ACHN (cell line): Measurements from ENCODE around the gene APBB3.
A peak's percentile ranks its signal among the peaks of the same experiment; 100 is the strongest.

Experiments
- DNase-seq: peaks from one replicate; pipeline ENCODE4 v3.0.0-alpha.2; 2015
- in situ Hi-C: cut with HindIII; loops from 2 replicates; pipeline ENCODE4 v1.10.0; 2017; ENCODE audit warnings: low sequenced_read_pairs, low pct_ligation_motif_present, low pct_unique_long_range_greater_than_20kb

The APBB3 gene

DNA sequence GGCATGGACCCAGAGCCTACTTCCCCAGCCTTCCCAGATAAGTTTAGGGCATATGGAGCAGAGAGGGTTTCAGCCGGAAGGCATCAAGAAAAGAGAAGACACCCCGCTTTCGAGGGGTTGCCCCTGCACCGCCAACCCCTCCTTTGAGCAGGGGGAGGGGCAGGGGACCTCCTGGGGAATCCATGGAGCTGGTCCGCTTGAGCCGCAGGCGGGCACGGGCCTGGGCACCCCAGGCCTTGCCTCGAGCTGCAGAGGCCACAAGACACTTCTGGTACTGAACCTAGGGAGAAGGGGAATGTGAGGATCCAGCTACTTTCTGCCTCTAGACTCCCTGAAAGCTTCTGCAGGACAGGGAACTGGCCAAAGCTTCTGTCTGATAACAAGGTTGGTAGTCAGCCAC is 5.9 kb downstream of the APBB3 start:
- in situ Hi-C loops, result no loop called here
- DNase-seq, result no peak

GRCh38 chr5:140557965-140558364 is 6.4 kb downstream of the APBB3 start:
- in situ Hi-C loops, result no loop called here
- no peak for DNase-seq

DNA sequence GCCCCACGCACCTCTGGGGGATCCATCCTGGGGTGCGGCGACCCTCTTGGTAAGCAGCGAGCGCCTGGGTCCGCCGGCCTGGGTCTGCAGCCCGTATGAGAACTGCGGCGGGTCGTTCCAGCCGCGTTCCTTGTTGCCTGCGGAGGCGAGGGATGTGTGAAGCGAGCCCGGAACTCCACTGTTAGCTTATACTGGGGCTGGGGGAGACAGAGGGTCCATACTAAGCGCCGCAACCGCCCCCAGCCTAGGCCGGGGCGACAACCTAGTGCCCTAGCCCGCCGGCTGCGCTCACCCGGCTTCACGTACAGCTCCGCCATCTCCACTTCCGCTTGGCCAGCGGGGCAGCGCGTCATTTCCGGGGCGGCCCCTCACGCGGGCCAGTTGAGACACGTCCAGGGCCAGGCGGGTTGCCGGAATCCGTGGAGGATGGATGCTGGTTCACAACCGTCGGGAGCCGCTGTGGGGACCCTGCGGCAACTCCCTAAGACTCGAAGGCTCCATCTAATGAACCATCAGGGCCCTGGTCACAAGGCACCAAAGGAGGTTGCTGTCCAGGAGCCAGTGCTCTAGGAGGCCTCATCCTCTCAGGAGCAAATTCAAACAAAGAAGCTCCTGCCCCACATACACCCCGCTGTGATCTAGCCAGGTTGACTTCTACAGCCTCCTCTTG is 7.1 kb downstream of the APBB3 start, which contains the start of gene SRA1:
Gene SRA1, minus strand, starts transcription at position 338 of the 670 bp plus-strand sequence. Its CDS starts 21 bp downstream, at position 317.
- peak; percentile 88 for DNase-seq
- in situ Hi-C loops, result no loop called here

- in situ Hi-C loops, result no loop called here
- no peak for DNase-seq
Observed at GRCh38 chr5:140556438-140556837, 8.0 kb downstream of the APBB3 start.

GRCh38 chr5:140555747-140556312 is 8.6 kb downstream of the APBB3 start:
- in situ Hi-C loops, result no loop called here
- DNase-seq, result no peak

DNA sequence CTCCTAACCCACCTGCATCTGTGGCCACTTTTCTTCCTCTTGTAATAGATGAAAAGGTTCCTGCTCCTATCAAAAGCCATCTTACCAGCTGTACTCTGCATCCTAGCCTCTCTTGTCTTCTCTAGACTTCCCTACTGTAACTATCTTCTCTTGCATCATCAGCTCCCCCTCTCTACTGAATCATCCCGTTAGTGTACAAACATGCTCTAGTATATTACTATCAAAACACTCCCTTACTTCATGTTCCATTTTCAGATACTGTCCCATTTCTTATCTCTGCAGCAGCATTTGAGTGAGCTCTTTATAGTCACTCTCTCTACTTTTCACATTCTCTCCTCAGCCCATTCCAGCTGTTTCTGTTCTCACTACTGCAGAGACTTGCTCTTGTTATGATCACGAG is 9.9 kb downstream of the APBB3 start:
- no peak for DNase-seq

DNA sequence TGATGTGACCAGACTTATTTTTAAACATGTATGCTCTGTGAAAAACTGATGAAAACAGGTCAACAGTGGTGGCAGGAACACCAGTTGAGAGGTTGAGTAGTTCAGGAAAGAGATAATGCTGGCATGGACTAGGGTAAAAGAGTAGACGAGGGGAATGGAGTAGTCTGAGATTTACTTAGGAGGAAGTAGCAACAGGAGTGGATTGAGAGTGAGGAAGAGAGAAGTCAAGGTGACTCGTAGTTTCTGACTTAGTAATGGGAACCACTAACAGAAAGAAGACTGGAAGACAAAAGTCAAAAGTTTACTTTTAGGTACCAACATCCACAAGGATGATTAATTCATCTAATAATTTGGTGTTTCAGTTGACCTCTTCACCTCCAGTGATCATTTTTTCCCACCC is 10.7 kb downstream of the APBB3 start:
- in situ Hi-C loops, result no loop called here
- DNase-seq, result no peak

More for the DNA sequence above, 9.9 kb downstream of the APBB3 start:
- in situ Hi-C loops, result no loop called here

GRCh38 chr5:140551872-140552271 is 12.5 kb downstream of the APBB3 start:
- no peak for DNase-seq
- in situ Hi-C loops, result no loop called here

- DNase-seq, result no peak
- in situ Hi-C loops, result no loop called here
Observed at GRCh38 chr5:140550147-140551079, 14.0 kb downstream of the APBB3 start.

DNA sequence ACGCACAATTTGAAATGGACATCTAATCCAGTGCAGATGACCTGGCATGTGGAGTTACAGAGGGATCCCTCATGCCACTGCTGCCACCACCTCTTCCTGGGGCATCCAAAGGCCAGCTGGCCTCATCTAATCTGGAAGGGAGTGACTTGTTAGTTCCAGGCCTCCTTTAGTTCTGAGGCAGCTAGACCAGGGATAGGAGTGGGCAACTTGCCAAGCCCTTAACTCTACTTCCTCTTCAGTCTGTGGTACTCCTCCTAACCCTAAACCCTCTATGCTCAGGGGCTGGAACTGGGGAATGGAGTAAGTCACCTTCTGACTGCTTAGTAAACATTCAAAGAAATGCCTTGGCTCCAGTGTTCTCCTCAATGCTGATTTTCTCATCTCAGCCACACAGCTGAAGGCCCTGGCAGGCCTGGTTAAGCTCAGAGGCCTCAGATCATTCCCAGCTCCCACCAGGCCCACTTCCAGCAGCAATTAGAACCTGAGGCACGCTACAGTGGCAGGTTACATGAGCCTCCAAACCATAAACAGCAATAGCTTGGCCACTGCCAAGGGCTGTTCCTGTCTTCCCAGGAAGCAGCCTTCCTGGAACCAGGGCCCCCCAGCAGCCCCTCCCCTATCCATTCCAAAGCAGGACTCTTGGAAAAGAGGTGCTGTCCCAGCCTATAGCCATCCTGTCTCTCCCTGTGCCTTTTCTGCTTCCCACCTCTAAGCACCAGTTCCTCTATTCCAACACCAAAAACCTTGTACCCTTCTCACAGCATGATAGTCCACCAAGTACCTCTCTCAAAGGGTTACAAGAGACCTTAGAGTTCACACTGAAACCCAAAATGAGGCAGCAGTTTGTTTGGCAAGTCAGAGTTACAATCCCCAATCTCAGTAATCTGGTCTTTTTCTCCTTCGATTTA is 14.9 kb downstream of the APBB3 start:
- in situ Hi-C loops, result no loop called here
- no peak for DNase-seq

DNA sequence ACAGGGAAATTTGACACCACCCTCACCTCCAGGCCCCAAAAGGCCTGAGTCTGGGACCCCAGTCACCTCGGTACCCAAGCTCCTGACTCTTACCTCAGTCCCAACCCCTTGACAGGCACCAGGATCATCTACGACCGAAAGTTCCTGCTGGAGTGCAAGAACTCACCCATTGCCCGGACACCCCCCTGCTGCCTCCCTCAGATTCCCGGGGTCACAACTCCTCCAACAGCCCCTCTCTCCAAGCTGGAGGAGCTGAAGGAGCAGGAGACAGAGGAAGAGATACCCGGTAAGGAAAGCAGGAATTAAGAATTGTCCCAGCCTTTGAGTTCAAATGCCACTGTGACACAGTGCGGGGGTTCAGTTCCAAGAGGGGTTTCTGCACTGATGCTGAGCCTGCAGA is 15.6 kb downstream of the APBB3 start:
- in situ Hi-C loops, result no loop called here
- DNase-seq, result no peak

DNA sequence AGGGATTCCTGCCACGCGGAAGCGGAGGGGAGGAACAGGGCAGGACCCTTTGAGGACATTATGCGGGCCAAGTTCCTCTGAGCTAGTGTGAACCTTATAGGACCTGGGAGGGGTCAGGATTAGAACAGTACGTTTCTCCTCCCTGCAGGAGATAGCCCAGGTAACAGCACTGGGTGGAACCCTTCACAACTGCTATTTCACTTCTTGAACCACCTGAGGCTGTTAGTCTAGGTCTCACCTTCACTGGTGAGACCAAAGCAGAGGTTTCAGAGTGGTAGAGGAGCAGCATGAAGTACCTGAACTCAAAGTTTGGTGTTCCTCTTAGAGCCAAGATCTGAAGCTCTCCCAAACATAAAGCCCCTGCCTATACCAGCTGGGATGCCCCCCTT is 16.1 kb downstream of the APBB3 start:
- no peak for DNase-seq
- in situ Hi-C loops, result no loop called here

GRCh38 chr5:140547508-140548299 is 16.7 kb downstream of the APBB3 start, which contains the start of gene EIF4EBP3:
Gene EIF4EBP3, plus strand, starts transcription at chr5:140547662. Its CDS starts 76 bp downstream, at chr5:140547738.
- in situ Hi-C loops, result no loop called here
- DNase-seq, result peak; percentile 92

DNA sequence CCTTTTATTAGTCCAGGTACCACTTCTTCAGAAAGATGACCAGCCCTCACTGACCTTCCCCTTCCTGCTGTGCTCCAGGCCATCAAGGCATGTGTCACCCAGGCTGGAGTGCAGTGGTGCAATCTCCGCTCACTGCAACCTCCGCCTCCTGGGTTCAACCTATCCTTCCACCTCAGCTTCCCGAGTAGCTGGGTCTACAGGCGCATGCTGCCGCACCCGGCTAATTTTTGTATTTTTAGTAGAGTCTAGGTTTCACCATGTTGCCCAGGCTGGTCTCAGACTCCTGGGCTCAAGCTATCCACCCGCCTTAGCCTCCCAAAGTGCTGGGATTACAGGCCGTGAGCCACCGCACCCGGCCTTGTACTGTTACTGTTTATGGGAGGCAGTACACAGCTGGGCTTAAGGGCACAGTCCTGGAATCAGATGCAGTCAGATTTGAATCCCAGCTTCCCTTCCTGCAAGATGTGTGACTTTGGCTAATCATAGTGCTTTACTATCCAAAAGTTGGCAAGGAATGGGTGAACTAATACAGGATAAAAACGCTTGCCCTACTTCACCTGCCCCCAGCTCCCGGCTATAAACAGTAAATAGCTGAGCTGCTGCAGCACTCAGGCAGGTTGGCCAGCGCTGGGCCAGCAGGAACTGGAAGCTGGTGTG is 17.4 kb downstream of the APBB3 start:
- no peak for DNase-seq
- in situ Hi-C loops, result no loop called here

GRCh38 chr5:140545606-140546005 is 18.8 kb downstream of the APBB3 start:
- no peak for DNase-seq
- in situ Hi-C loops, result no loop called here

- DNase-seq, result no peak
- in situ Hi-C loops, result no loop called here
Observed at GRCh38 chr5:140544986-140545385, 19.4 kb downstream of the APBB3 start.

- in situ Hi-C loops, result no loop called here
- no peak for DNase-seq
Observed at GRCh38 chr5:140542972-140543371, 21.4 kb downstream of the APBB3 start.
